Measurements from ENCODE around the gene USP13. TPM values are rescaled to one million over a fixed set of nuclear protein-coding genes. Genes with fewer than 3 reads are reported as not detected.

USP13 gene
- total and polyA plus RNA-seq, 2 of the 13 experiments (the other 11 are each of a cell fraction or from before 2014, with no cell fraction given): 15.9 to 36.7 TPM

DNA sequence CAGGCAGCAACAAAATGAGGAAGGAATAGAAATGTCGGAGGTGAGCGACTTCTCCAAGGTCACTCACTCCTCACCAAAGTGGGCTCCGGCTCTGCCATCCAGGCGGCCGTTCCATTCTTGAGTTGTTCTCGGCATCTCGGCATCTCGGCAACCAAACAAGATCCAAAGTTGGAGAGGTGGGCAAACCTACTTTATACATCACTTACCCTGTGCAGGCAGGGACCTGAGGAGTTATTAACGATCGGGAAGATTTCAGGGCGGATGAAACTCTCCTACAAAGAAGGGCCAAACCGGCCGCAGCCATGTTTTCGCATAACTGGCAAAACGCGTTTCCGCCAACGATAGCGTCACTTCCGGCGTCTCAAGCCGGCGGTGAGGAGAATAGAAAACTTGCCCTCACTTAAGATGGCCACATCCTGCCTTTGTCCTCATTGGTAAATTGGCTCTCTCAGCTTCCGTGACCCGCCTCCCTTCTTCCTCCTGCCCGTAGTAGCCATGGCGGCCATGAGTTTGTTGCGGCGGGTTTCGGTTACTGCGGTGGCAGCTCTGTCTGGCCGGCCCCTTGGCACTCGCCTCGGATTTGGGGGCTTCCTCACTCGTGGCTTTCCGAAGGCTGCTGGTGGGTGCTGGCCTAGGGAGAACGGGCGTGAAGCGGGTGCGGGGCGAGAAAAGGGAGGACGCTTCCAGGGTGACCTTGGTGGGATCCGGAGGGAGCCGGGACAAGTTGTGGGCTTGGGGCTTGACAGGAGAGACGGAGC, 48.3 kb upstream of the USP13 start, which contains the start of the genes MRPL47 and NDUFB5 (continued):
- TF ChIP-seq, protein P1, sequence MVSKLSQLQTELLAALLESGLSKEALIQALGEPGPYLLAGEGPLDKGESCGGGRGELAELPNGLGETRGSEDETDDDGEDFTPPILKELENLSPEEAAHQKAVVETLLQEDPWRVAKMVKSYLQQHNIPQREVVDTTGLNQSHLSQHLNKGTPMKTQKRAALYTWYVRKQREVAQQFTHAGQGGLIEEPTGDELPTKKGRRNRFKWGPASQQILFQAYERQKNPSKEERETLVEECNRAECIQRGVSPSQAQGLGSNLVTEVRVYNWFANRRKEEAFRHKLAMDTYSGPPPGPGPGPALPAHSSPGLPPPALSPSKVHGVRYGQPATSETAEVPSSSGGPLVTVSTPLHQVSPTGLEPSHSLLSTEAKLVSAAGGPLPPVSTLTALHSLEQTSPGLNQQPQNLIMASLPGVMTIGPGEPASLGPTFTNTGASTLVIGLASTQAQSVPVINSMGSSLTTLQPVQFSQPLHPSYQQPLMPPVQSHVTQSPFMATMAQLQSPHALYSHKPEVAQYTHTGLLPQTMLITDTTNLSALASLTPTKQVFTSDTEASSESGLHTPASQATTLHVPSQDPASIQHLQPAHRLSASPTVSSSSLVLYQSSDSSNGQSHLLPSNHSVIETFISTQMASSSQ (IDR thresholded peaks at IDR 0.05; ENCODE audit: low read depth): no peak
- TF ChIP-seq, protein P1 (CRISPR knock-in tag; IDR thresholded peaks at IDR 0.05; ENCODE audit: borderline replicate concordance): no peak; the same call in 1 of the 2 replicates
- TF ChIP-seq ZNF230 (CRISPR knock-in tag; IDR thresholded peaks at IDR 0.05): 0 out of 2 replicates have a peak, but pooled peaks have one; percentile 65
- peak; percentile 90 for TF ChIP-seq ZNF605 (CRISPR knock-in tag; IDR thresholded peaks at IDR 0.05)
- TF ChIP-seq, protein P2, sequence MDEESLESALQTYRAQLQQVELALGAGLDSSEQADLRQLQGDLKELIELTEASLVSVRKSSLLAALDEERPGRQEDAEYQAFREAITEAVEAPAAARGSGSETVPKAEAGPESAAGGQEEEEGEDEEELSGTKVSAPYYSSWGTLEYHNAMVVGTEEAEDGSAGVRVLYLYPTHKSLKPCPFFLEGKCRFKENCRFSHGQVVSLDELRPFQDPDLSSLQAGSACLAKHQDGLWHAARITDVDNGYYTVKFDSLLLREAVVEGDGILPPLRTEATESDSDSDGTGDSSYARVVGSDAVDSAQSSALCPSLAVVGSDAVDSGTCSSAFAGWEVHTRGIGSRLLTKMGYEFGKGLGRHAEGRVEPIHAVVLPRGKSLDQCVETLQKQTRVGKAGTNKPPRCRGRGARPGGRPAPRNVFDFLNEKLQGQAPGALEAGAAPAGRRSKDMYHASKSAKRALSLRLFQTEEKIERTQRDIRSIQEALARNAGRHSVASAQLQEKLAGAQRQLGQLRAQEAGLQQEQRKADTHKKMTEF (CRISPR knock-in tag; IDR thresholded peaks at IDR 0.05): peak; percentile 56; the same call in 1 of the 2 replicates
- TF ChIP-seq RNF2 (conservative IDR thresholded peaks at IDR 0.05; ENCODE audit: low read depth): no peak
- TF ChIP-seq RBM39 (IDR thresholded peaks at IDR 0.05; ENCODE audit: low read depth, low read length, poor library complexity, severe bottlenecking): peak; percentile 63
- TF ChIP-seq NRL (CRISPR knock-in tag; IDR thresholded peaks at IDR 0.05; ENCODE audit: borderline replicate concordance): no peak; the same call in 1 of the 2 replicates
- TF ChIP-seq HDAC2 (CRISPR knock-in tag; IDR thresholded peaks at IDR 0.05): peak; percentile 57; the same call in 1 of the 2 replicates
- 0 out of 2 replicates have a peak, but pooled peaks have one; percentile 43 for TF ChIP-seq FOXC1 (CRISPR knock-in tag; IDR thresholded peaks at IDR 0.05; ENCODE audit: borderline replicate concordance)
- no peak for TF ChIP-seq ZNF7 (CRISPR knock-in tag; IDR thresholded peaks at IDR 0.05)
- TF ChIP-seq, protein P3, sequence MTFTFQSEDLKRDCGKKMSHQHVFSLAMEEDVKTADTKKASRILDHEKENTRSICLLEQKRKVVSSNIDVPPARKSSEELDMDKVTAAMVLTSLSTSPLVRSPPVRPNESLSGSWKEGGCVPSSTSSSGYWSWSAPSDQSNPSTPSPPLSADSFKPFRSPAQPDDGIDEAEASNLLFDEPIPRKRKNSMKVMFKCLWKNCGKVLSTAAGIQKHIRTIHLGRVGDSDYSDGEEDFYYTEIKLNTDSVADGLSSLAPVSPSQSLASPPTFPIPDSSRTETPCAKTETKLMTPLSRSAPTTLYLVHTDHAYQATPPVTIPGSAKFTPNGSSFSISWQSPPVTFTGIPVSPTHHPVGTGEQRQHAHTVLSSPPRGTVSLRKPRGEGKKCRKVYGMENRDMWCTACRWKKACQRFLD (CRISPR knock-in tag; IDR thresholded peaks at IDR 0.05; ENCODE audit: borderline replicate concordance): no peak
- no peak for TF ChIP-seq ZNF496 (CRISPR knock-in tag; IDR thresholded peaks at IDR 0.05; ENCODE audit: insufficient replicate concordance)
- TF ChIP-seq, protein P4, sequence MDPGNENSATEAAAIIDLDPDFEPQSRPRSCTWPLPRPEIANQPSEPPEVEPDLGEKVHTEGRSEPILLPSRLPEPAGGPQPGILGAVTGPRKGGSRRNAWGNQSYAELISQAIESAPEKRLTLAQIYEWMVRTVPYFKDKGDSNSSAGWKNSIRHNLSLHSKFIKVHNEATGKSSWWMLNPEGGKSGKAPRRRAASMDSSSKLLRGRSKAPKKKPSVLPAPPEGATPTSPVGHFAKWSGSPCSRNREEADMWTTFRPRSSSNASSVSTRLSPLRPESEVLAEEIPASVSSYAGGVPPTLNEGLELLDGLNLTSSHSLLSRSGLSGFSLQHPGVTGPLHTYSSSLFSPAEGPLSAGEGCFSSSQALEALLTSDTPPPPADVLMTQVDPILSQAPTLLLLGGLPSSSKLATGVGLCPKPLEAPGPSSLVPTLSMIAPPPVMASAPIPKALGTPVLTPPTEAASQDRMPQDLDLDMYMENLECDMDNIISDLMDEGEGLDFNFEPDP (CRISPR knock-in tag; conservative IDR thresholded peaks at IDR 0.05): no peak
- TF ChIP-seq, protein P5, sequence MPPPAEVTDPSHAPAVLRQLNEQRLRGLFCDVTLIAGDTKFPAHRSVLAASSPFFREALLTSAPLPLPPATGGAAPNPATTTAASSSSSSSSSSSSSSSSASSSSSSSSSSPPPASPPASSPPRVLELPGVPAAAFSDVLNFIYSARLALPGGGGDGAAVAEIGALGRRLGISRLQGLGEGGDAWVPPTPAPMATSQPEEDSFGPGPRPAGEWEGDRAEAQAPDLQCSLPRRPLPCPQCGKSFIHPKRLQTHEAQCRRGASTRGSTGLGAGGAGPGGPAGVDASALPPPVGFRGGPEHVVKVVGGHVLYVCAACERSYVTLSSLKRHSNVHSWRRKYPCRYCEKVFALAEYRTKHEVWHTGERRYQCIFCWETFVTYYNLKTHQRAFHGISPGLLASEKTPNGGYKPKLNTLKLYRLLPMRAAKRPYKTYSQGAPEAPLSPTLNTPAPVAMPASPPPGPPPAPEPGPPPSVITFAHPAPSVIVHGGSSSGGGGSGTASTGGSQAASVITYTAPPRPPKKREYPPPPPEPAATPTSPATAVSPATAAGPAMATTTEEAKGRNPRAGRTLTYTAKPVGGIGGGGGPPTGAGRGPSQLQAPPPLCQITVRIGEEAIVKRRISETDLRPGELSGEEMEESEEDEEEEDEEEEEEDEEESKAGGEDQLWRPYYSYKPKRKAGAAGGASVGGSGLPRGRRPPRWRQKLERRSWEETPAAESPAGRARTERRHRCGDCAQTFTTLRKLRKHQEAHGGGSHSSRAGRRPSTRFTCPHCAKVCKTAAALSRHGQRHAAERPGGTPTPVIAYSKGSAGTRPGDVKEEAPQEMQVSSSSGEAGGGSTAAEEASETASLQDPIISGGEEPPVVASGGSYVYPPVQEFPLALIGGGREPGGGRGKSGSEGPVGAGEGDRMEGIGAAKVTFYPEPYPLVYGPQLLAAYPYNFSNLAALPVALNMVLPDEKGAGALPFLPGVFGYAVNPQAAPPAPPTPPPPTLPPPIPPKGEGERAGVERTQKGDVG (CRISPR knock-in tag; IDR thresholded peaks at IDR 0.05; ENCODE audit: borderline replicate concordance): no peak

Data from HepG2 (cell line).